GM12878 (cell line): ENCODE results near the gene DOHH.

Source experiments
- BHLHE40 ChIP-seq, 2 experiments: fragments of 450-650 bp in 1 of 2; IDR thresholded peaks; 2 replicates each; pipeline ENCODE4 v1.6.1; 2011 to 2017; ENCODE audit warnings: low read depth in 2 of 2, borderline replicate concordance in 1 of 2, improper control_type of control experiment in 1 of 2, low read length in 1 of 2, mild to moderate bottlenecking in 1 of 2
- CTCF ChIP-seq, 3 experiments: IDR thresholded peaks in 2 of 3; conservative IDR thresholded peaks in 1 of 3; 2 replicates each; pipeline ENCODE4 v1.5.1; 2011; ENCODE audit warnings: low read depth in 3 of 3, low read length in 3 of 3, mild to moderate bottlenecking in 3 of 3, control low read depth in 2 of 3, moderate library complexity in 2 of 3, inconsistent platforms in 1 of 3, mixed read lengths in 1 of 3; ENCODE audit not compliant: control insufficient read depth in 2 of 3, insufficient read depth in 1 of 3; ENCODE audit errors: extremely low read depth in 1 of 3
- MYC ChIP-seq: IDR thresholded peaks from 2 replicates; pipeline ENCODE4 v1.6.1; 2011; ENCODE audit warnings: mild to moderate bottlenecking, low read length, moderate library complexity, inconsistent platforms; ENCODE audit not compliant: insufficient read depth, insufficient replicate concordance, insufficient read length, severe bottlenecking
- PBX3 ChIP-seq: IDR thresholded peaks from 2 replicates; pipeline ENCODE4 v1.6.1; 2011; ENCODE audit warnings: mild to moderate bottlenecking, low read depth, low read length, moderate library complexity; ENCODE audit not compliant: insufficient replicate concordance
- TAF1 ChIP-seq: IDR thresholded peaks from 2 replicates; pipeline ENCODE4 v1.6.1; 2011; ENCODE audit warnings: mild to moderate bottlenecking, low read depth, low read length, borderline replicate concordance

GRCh38 chr19:3493651-3494050, 6.8 kb downstream of the DOHH start:
- TF ChIP-seq CTCF (IDR thresholded peaks at IDR 0.05 in 2 of 3, conservative IDR thresholded peaks at IDR 0.05 in 1 of 3; ENCODE audit: control insufficient read depth in 2 of 3, extremely low read depth in 1 of 3, insufficient read depth in 1 of 3, low read depth in 3 of 3, low read length in 3 of 3) (no peak), PBX3 (no peak), MYC (no peak), BHLHE40 (IDR thresholded peaks at IDR 0.05; ENCODE audit: borderline replicate concordance in 1 of 2, low read depth in 2 of 2, low read length in 1 of 2) (no peak), TAF1 (no peak)
